ENCODE measurements around the gene GNA12. TPM values are rescaled to one million over a fixed set of nuclear protein-coding genes. Genes with fewer than 3 reads are reported as not detected.

Gene GNA12
- polyA plus RNA-seq, 1 donor (not counting 4 experiments of a cell fraction or from before 2014, with no cell fraction given): 35.5 TPM

- no peak for FAIRE-seq
- Histone ChIP-seq H3K27ac (ENCODE audit: control insufficient read depth, insufficient read depth, low read length) (no peak overlapping the region), H3K9me1 (ENCODE audit: control insufficient read depth, extremely low read depth, insufficient read depth, low read length) (no peaks in the 10 kb centered on the region), H3K36me3 (ENCODE audit: control insufficient read depth in 2 of 2, extremely low read depth in 1 of 2, insufficient read depth in 2 of 2, low read length in 2 of 2) (peaks cover 10 to 11% of the 10 kb centered on the region in 2 experiments), H3K4me1 (ENCODE audit: control insufficient read depth, extremely low read depth, insufficient read depth, low read length) (no peaks in the 10 kb centered on the region), H3K79me2 (ENCODE audit: control insufficient read depth, insufficient read depth, low read length) (no peaks in the 10 kb centered on the region), H3K9me3 (ENCODE audit: control insufficient read depth, low read depth, low read length) (no peaks in the 10 kb centered on the region), H2AFZ (ENCODE audit: control insufficient read depth, low read length) (no peak overlapping the region), H3K4me2 (ENCODE audit: control insufficient read depth, extremely low read depth, insufficient read depth, low read depth, low read length) (no peak overlapping the region), H3K4me3 (ENCODE audit: control insufficient read depth in 2 of 3, extremely low read depth in 1 of 3, insufficient read depth in 2 of 3, low read depth in 1 of 3, low read length in 3 of 3) (no peak overlapping the region), H4K20me1 (ENCODE audit: control insufficient read depth, extremely low read depth, insufficient read depth, low read length) (no peaks in the 10 kb centered on the region), H3K9ac (ENCODE audit: control insufficient read depth, extremely low read depth, insufficient read depth, low read length) (no peak overlapping the region), H3K27me3 (ENCODE audit: control insufficient read depth, extremely low read depth, insufficient read depth, low read length) (no peaks in the 10 kb centered on the region)
- dilution Hi-C loops (cut with MboI; ENCODE audit: extremely low pct_ligation_motif_present, low sequenced_read_pairs): no loop called here
- no peak for DNase-seq (ENCODE audit: low read depth, low spot score)
- TF ChIP-seq, protein P1, sequence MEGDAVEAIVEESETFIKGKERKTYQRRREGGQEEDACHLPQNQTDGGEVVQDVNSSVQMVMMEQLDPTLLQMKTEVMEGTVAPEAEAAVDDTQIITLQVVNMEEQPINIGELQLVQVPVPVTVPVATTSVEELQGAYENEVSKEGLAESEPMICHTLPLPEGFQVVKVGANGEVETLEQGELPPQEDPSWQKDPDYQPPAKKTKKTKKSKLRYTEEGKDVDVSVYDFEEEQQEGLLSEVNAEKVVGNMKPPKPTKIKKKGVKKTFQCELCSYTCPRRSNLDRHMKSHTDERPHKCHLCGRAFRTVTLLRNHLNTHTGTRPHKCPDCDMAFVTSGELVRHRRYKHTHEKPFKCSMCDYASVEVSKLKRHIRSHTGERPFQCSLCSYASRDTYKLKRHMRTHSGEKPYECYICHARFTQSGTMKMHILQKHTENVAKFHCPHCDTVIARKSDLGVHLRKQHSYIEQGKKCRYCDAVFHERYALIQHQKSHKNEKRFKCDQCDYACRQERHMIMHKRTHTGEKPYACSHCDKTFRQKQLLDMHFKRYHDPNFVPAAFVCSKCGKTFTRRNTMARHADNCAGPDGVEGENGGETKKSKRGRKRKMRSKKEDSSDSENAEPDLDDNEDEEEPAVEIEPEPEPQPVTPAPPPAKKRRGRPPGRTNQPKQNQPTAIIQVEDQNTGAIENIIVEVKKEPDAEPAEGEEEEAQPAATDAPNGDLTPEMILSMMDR (optimal IDR thresholded peaks at IDR 0.05 in 1 of 3, IDR thresholded peaks at IDR 0.05 in 1 of 3, conservative IDR thresholded peaks at IDR 0.05 in 1 of 3; ENCODE audit: extremely low read depth in 1 of 3, insufficient read depth in 2 of 3, low read length in 3 of 3): no peak
- no peak for TF ChIP-seq EZH2 (IDR thresholded peaks at IDR 0.05; ENCODE audit: low read length)
These were observed 117.6 kb downstream of the GNA12 start for GRCh38 chr7:2726316-2727018.

GRCh38 chr7:2725178-2726105 lies 118.7 kb downstream of the GNA12 start:
- Histone ChIP-seq H3K4me1 (ENCODE audit: control insufficient read depth, extremely low read depth, insufficient read depth, low read length) (peaks cover 5% of the 10 kb centered on the region), H4K20me1 (ENCODE audit: control insufficient read depth, extremely low read depth, insufficient read depth, low read length) (no peaks in the 10 kb centered on the region), H3K9me1 (ENCODE audit: control insufficient read depth, extremely low read depth, insufficient read depth, low read length) (no peaks in the 10 kb centered on the region), H3K27ac (ENCODE audit: control insufficient read depth, insufficient read depth, low read length) (no peak overlapping the region), H2AFZ (ENCODE audit: control insufficient read depth, low read length) (no peak overlapping the region), H3K9ac (ENCODE audit: control insufficient read depth, extremely low read depth, insufficient read depth, low read length) (no peak overlapping the region), H3K27me3 (ENCODE audit: control insufficient read depth, extremely low read depth, insufficient read depth, low read length) (no peaks in the 10 kb centered on the region), H3K79me2 (ENCODE audit: control insufficient read depth, insufficient read depth, low read length) (no peaks in the 10 kb centered on the region), H3K4me3 (ENCODE audit: control insufficient read depth in 2 of 3, extremely low read depth in 1 of 3, insufficient read depth in 2 of 3, low read depth in 1 of 3, low read length in 3 of 3) (no peak overlapping the region), H3K4me2 (ENCODE audit: control insufficient read depth, extremely low read depth, insufficient read depth, low read depth, low read length) (no peak overlapping the region), H3K36me3 (ENCODE audit: control insufficient read depth in 2 of 2, extremely low read depth in 1 of 2, insufficient read depth in 2 of 2, low read length in 2 of 2) (peaks cover 0 to 6% of the 10 kb centered on the region in 2 experiments), H3K9me3 (ENCODE audit: control insufficient read depth, low read depth, low read length) (no peaks in the 10 kb centered on the region)
- no peak for TF ChIP-seq EZH2 (IDR thresholded peaks at IDR 0.05; ENCODE audit: low read length)
- TF ChIP-seq, protein P1 (optimal IDR thresholded peaks at IDR 0.05 in 1 of 3, IDR thresholded peaks at IDR 0.05 in 1 of 3, conservative IDR thresholded peaks at IDR 0.05 in 1 of 3; ENCODE audit: extremely low read depth in 1 of 3, insufficient read depth in 2 of 3, low read length in 3 of 3): no peak
- dilution Hi-C loops (cut with MboI; ENCODE audit: extremely low pct_ligation_motif_present, low sequenced_read_pairs): no loop called here
- DNase-seq (ENCODE audit: low read depth, low spot score) (no peak), FAIRE-seq (no peak)

Data from keratinocyte (primary cell).